AG08396 (cell line): Measurements from ENCODE around the gene CSNK1G3.
"Not testable (repeated sequence)": the region's sequence is repeated elsewhere in the genome, so short reads cannot be mapped to it uniquely, and the experiment has no call there.

Source experiments
- DNase-seq: peaks from one replicate; pipeline ENCODE4 v3.0.0; 2012; ENCODE audit warnings: low spot score, mixed read lengths

Gene CSNK1G3

GRCh38 chr5:123559434-123559775 is 47.4 kb downstream of the CSNK1G3 start:
- no peak for DNase-seq

DNA sequence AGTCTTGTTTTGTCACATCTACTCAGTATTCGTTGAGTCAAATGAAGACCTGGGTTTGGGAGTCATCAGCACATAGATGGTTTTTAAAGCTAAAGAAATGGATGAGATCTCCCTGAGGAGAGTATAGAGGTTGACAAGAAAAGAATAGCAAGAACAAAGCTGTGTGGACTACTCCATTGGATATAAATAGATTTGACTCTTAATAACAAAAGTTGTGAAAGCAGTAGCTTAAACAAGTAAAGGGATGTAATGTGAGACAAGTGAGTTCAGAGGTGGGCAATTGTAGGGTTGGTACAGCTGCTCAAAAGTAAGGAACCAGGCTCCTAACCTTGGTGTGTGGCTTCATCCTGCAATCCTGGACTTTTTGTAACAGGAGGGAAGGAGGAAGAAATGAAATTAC is 49.3 kb downstream of the CSNK1G3 start:
- DNase-seq, result no peak

DNA sequence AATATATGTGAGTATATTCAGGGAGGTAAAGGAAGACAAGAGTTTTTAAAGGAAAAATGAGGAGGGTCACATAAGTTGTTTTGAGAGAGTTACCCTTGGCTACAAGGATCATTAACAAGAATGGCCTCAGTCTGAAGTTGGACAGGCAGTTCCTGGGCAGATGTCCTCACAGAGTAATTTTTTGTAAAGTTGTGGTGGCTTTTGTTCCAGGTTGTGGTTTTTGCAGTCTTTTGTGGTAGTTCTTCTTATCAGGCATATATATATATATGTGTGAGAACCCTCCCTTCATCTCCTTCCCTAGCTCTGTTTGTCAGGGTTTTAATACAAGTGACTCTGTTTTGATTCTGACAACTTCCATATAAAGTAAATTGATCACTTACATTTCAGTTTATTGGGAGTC is 60.0 kb downstream of the CSNK1G3 start:
- no peak for DNase-seq

- DNase-seq, result no peak
Measured at GRCh38 chr5:123578390-123578789, 66.4 kb downstream of the CSNK1G3 start.

DNA sequence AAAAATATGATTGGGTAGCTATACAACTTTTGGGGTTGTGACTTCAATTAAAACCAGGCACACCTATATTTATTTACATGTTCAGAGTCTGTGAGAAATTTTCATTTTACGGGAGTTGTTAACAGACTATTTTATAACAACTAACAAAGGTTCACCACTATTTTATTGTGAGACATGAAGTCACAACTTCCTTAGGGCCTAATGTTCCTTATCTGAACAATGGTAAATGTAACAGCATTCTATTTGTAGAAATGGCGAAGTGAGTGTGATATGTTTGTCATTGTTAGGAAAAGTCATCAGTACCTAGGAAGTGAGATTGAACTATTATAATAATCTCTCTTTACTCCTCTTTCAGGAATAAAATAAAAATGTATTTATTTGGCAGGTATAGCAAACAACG is 67.4 kb downstream of the CSNK1G3 start:
- no peak for DNase-seq

DNA sequence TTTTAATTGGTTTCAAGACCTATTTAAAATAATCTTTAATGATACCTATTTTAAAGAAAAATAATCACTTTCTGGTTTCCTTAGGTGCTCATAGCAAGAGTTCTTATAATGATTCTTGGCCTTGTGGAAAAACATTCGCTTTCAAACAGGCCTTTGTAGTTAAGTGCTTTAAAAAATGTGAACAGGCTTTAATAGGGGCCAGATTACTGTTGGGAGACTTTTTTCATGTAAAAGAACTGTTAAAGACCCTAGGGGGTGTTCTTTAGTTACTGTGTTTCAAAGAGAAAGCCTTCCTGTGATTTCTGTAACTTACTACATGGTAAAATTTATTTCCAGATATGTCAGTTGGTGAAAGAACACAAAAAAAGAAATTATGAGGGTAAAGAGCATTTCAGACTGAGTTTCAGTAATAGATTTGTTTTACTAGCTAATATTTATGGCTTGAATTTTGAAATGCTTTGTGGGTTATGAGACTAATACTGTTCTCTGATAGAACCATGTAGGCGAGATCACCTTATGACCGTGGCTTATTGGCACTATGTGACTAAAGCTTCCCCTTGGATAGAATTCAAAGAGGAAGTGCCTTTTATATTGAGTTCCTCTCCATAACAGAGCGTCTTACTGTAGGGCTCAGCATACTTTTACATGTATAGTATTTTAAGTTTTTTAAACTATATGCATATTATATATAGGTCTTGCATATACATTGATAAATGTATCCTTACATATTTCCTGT is 70.7 kb downstream of the CSNK1G3 start:
- no peak for DNase-seq

- DNase-seq, result no peak
Measured at GRCh38 chr5:123585871-123586270, 73.9 kb downstream of the CSNK1G3 start.

- DNase-seq, result no peak
Measured at GRCh38 chr5:123594434-123594833, 82.5 kb downstream of the CSNK1G3 start.

DNA sequence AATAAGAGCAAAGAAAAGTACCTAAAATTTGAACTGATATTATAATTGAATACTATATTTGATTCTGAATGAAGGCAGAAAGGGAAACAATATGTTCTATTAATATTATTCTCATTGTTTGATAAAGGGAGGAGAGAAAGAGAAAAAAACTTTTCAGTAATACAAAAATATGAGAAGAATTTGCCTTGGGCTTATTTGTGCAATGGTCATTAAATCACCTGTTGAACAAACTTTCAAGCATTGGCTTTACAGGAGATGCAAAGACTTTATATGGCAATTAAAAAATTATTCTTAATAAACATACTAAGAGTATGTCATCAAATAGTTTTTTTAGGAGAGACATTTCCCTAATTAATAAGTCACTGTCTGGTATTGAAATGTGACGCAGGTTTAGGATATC is 85.0 kb downstream of the CSNK1G3 start:
- no peak for DNase-seq

DNA sequence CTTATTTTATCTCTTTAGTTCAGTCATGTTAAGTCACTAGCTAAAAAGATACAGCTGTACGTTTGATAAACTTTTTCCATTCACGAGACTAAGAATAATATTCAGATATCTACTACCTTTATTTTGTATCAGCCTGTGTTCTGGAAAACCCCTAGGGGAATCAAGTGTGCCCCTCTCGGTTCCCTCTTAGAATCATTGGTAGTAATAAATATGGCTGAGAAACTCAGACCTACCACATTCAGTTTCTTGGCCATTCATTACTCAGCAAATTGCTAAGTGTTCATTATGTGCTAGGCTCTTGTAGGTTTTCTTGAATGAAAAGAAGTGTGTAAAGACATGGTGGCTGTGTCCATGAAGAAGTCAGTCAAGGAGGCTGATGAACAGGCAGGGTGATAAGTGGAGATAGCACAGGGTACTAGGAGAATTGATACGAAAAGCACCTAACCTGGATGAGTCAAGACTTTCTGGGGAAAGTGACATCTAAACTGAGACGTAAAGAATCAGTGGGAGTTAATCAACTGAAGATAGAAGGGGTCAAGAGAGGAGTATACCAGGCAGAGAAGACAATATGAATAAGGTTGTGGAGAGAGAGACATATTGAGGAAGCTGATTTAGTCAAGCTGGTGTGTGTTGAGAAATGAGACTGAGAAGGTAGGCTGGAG is 86.2 kb downstream of the CSNK1G3 start:
- DNase-seq, result no peak

DNA sequence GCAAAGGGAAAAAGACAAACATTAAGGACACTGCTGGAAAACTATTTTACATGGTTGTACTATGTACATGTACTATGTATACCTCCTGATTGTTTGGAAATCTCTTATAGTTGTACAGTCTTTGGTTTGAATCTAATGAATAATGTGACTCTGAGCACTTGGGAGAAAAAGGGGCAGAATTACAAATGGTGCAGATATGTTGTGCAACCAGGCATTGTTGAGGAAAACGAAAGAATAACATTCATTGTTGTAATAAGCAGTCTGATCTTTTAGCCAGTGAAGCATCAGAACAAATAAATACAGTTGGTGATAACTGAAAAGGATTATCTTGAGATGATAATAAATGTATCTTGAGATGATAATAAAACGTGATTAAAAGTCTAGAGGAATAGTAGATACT is 87.2 kb downstream of the CSNK1G3 start:
- DNase-seq, result no peak

DNA sequence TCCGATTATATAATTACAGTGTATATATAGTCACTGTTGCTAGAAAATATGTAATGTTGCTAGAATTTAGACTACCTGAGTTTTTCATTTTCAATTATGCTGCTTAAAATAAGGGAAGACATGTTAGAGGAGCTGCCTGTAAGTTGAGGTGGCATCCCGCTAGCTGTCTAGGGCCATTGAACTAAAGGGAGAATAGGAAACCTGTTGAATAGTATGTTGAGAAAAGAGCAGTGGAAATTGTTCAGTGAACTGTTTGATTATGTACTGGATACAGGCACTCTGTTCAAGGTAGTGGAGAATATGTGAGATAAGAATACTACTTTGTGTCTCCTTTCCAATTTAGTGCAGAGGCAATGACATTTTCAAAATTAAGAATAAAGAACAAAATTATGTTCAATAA is 89.6 kb downstream of the CSNK1G3 start:
- DNase-seq, result no peak

DNA sequence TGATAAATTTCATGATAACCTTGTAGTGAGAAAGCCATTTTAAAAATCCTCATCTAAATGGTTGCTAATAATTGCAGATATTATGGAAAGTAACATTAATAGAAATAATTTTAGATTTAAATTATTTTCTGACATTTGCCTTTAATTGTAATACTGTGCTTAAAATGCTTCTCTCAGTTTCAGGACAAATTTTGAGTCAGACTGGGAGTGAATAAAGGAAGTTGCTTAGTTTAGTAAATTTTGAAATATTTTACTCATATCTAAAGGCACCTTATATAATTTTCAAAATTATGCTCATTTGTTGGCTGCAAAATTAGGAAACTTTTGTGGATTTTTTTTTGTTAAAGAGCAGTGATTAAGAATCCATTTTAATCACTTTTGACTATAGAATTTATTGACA is 93.8 kb downstream of the CSNK1G3 start:
- no peak for DNase-seq

- DNase-seq, result no peak
Measured at GRCh38 chr5:123610209-123610608, 98.2 kb downstream of the CSNK1G3 start.

DNA sequence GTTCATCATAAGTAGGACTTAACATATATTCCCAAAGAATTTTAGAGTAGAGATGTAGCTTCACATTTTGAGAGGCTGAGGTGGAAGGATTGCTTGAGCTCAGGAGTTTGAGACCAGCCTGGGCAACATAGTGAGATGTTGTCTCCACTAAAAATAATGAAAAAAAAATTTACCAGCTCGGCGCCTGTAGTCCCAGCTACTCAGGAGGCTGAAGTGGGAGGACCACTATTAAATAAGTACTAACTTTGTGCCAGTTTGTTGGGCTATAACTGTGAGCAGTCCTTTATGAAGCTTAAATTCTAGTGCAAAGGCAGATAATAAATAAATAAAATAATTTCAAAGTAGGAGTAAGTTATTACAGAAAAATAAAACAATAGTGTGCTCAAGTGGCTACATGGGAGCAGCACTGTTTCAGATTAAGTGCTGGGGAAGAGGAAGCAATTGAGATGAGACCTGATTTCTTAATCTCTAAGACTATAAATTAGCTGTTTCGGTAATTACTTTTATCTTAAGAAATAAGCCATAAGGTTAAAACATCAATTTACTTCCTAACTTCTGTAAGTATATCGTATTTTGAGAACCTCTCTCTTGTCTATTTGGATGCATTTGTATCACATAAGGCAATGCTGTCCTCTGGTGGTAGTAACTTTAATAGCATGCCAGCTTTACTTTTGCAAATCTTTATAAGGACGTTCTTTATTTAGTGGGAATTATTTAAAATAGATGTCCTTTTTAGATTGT is 98.9 kb downstream of the CSNK1G3 start:
- DNase-seq, result peak; percentile 28

- DNase-seq, result no peak
Measured at GRCh38 chr5:123611406-123611709, 99.4 kb downstream of the CSNK1G3 start.

GRCh38 chr5:123617561-123617960 is 105.6 kb downstream of the CSNK1G3 start:
- DNase-seq, result no peak

DNA sequence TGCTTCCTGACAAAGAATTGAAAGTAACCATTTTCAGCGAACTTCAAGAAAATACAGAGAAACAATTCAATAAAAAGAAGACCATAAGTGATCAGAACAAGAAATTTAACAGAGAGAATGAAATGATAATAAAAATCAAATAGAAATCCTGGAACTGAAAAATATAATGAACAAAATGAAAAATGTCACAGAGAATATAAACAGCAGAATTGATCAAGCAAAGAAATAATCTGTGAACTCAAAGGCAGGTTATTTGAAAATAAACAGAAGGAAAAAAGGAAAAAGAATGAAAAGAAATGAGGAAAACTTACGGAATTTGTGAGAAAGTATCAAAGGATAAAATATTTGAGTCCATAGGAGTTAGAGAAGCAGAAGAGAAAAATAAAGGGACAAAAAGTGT is 114.1 kb downstream of the CSNK1G3 start:
- no peak for DNase-seq

- no peak for DNase-seq
Measured at GRCh38 chr5:123628860-123629544, 117.0 kb downstream of the CSNK1G3 start.

- DNase-seq, result no peak
Measured at GRCh38 chr5:123636006-123636405, 124.0 kb downstream of the CSNK1G3 start.

DNA sequence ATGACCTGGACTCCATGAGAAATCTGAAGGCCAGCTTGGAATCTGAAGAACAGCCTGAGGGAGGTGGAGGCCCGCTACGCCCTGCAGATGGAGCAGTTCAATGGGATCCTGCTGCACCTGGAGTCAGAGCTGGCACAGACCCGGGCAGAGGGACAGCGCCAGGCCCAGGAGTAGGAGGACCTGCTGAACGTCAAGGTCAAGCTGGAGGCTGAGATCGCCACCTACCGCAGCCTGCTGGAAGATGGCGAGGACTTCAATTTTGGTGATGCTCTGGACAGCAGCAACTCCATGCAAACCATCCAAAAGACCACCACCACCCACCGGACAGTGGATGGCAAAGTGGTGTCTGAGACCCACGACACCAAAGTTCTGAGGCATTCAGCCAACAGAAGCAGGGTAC is 125.1 kb downstream of the CSNK1G3 start:
- not testable (repeated sequence) for DNase-seq

DNA sequence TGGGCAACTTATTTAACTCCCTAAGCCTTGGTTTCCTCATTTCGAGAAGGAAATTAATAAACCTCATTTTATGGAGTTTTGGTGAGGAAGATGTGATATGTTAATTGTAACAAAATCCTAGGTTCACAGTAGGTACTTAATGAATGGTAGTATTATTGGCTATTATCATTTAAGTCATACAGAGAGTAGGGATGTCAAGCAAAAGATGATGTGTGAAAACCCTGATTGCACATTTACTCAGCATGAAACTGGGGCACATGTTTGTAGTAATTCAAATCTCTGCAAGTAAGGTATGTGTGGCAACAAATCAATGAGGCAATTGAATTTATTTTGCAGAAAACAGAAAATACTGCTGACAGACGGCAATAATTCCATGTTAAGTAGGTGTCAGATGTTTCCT is 127.3 kb downstream of the CSNK1G3 start:
- DNase-seq, result no peak

DNA sequence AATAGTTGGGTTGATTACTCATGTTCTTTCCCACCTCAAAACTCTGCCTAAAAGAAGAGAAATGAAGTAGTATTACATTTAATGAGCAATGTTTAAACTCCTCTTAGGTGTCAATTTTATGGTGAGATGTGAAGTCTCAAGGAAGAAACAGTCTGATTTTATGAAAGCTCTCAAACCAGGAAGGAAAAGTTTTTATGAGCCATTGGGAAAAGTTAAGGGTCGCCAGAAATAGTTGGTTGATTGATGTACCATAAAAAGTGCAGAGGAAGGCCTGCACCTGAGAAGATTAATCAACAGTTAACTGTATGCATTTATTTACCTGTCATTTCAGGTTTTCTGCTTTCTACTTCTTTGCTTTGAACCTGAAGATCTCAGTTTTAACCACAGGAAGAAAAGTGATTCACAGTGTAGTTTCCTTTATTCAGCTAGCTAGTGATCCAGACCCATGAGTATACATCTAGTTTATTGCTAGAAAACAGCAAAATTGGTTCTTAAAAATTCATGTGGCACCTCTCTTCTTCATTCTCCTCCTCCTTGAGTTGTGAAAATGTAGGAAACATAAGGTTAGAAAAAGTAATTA is 133.1 kb downstream of the CSNK1G3 start:
- no peak for DNase-seq
